GM19468 (cell line): Measurements from ENCODE around the gene ADARB2.
A peak's percentile ranks its signal among the peaks of the same experiment; 100 is the strongest.

ENCODE experiments used
- ATAC-seq: cut with Tn5 transposase; IDR thresholded peaks from one replicate; pipeline ENCODE4 v1.9.1; 2021; ENCODE audit warnings: mild to moderate bottlenecking, moderate library complexity, moderate number of reproducible peaks; ENCODE audit not compliant: unreplicated experiment; ENCODE audit errors: extremely low read depth

The ADARB2 gene

DNA sequence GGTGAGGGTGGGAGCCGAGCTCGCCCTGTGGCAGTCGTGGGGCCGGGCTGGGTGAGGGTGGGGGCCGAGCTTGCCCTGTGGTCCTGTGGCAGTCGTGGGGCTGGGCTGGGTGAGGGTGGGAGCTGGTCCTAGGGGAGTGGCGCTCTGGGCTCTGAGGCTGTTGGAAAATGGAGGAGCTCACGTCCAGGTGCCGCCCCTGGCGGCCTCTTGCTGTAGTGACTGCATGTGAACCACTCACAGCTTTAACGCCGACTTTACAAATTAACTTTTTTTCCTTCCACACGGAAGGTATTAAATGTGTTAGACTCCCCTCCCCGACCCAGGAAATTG, 368.5 kb downstream of the ADARB2 start:
- peak; percentile 39 for ATAC-seq

GRCh38 chr10:1367938-1368841, 369.1 kb downstream of the ADARB2 start:
- ATAC-seq = no peak

- no peak for ATAC-seq
Measured at GRCh38 chr10:1366811-1367425, 370.4 kb downstream of the ADARB2 start.

DNA sequence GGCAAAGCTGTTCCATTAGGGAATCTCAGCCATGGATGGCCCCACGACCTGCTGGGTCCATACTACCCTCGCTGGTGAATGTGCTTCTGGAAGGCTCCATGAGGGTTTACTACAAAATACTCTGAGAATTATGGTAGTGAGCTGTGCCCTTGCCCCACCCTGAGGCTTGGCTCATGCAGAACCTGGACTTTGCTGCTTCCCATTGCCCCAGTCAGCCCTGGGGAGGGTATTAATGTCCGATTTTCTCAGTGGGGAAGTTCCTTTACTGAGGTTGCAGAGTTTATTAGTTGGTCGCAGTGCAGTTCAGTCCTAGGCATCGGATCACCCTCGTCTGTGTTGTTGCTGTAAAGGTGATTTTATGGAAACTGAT, 371.0 kb downstream of the ADARB2 start:
- no peak for ATAC-seq

DNA sequence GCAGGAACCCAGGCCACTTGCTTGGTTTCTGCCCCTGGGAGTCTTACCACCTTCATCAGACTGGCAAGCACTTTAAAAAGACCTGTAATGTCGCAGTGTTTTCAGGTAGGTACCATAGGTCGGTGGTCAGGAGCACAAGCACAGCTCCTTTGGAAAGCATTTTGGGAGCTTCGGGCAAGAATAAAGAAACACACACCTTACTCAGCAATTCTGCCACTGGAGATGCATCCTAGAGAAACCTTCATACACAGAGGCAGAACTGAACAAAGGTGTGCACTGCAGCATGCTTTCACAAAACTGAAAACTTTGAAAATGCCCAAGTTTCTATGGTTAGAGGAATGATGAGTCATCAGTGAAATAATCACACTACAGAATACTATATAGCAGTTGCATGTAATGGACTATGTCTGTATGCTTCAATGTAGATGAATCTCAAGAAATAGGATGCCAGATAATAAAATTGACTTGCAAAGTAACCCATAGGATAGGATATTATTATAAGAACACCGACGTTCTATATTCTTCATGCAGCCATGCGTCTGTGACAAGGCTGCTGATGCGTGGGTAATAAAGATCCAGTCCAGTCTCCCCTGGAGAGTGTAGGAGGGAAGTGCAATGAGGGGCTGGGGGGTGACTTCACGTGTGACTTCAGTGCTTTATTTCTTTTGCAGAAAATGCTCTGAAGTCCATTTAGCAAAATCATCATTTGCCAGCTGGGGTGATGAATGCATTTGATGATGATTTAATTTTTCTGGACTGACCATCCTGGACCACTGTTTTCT, 371.6 kb downstream of the ADARB2 start:
- ATAC-seq = no peak

- ATAC-seq = no peak
Measured at GRCh38 chr10:1364151-1364910, 373.0 kb downstream of the ADARB2 start.

DNA sequence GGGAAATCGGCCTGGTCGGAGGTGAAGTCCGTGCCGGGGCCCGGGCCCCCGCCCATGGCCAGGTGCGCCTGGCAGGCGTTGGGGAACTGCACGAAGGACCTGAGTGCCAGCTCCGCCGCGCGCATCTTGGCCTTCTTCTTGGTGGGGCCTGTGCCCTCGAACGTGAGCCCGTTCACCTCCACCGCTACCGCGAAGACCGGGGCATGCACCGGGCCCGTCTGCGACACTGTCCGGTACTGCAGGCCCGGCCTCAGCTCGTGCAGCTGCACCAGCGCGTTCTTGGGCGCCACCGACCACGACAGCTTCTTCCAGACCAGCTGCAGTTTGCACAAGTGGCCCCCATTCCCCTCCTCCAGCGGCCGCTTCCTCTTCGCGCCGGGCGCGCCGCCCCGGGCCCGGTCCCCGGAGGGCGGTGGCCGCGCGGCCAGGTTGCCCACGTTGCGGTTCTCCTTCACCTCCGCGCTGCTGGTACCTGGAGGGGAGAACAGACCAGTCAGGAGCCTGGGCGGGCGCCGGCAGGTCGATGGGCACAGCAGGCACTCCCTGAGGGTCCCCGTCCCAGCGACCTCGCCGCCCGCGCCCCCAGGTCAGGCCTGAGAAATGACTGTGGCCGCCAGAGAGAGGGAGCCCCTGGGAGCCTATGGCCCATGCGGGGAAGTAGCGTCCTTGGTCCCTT, 373.7 kb downstream of the ADARB2 start:
- ATAC-seq = no peak

DNA sequence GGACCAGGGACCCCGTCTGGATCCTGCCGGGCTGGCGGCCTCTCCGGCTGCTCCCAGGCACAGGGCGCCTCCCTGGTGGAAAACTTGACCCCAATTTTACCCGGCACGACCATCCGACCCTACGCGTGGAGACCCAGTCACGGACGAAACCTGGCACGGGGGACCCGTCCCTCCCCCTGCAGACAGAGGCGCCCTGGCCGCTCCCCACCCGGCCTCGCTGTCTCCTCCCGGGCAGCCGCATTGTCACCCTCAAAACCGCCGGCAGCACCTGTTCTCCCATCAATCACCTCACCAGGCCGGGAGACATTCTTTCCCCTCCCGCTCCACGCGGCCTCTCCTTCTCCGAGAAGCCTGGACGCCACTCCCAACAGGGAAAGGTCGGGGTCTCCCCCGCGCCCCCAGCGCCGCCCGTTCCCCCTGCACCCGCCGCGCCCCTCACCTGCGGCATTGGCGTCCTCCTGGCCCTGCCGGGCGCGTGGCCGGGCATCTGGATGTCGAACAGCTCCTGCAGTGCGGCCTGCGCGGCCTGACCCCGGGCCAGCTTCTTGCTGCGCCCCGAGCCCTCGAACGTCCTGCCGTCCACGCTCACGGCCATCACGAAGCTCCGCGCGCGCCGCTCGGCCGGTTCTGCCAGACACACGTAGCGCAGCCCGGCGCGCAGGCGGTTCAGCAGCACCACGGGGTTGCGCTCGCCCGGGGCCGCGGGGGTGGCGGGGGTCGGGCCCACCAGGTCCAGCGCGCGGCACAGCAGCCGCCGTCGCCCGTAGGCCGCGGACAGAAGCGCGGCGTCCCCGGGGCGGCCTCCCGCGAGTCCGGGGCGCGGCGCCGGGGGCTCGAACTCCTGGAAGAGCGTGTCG, 374.5 kb downstream of the ADARB2 start:
- ATAC-seq = no peak

- ATAC-seq = no peak
Measured at GRCh38 chr10:1361411-1362105, 375.8 kb downstream of the ADARB2 start.

- ATAC-seq = no peak
Measured at GRCh38 chr10:1360558-1361164, 376.7 kb downstream of the ADARB2 start.

DNA sequence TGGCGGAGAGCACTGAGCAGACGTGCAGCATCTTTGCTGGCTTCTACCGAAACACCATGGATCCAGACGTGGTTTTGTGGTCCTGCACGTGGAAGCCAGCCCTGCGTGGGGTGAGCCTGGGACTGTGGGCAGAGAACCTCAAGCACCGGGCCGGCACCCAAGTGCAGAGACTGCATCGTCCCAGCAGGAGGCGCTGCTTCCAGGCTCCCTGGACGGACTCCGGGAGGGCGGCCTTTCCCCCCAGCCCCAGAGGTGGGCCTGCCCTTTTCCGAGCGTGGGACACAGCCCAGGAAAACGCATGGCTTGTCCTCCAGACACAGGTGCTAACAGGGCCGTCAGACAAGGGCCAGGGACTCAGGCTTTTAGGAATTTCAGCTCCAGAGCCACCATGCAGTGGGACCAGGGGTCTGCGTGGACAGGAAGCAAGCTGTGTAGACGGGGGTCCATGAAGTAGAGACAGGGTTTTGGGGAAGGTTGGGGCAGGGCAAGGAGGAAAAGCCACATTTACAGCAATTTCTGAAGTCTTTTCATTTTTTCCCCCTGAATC, 377.2 kb downstream of the ADARB2 start:
- no peak for ATAC-seq

- no peak for ATAC-seq
Measured at GRCh38 chr10:1359626-1359955, 377.7 kb downstream of the ADARB2 start.

GRCh38 chr10:1358860-1359625, 378.3 kb downstream of the ADARB2 start:
- no peak for ATAC-seq

DNA sequence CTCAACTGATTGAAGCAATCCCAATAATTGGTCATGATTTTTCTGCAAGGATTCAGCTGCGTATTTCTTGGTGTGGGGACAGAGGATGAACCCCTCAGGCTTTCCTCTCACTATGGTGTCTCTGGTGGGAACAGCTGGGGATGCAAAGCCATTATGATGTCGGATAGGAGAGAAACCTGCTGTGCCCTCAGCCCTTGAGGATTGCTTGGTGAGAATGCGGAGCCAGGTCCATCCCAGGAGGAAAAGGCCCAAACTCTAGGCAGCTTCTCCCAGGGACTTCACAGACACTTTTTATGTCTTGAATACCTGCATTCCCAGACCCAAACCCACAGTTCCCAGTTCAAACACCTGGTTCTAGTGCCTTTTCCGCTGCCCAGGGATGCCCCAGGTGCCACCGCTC, 379.2 kb downstream of the ADARB2 start:
- ATAC-seq = no peak

DNA sequence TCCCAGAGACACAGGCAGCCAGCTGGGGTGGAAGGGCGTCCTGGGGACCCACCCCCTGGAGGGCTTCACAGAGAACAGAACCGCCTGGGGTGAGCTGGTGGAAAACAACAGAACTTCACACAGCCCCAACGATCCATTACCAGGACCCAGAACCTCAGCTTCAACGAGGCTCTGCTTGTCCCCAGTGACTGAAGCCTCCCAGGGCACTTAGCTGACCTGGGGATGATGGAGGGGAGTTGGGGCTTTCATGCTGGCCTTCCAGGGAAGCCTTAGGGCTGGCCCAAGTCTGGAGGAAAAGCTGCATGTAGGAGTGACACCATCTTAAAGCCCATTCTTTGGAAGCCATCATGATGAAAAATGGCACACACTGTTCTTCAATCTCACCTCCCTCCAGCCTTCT, 381.0 kb downstream of the ADARB2 start:
- no peak for ATAC-seq

- ATAC-seq = no peak
Measured at GRCh38 chr10:1354809-1355710, 382.3 kb downstream of the ADARB2 start.
